IMR-90 (cell line): ENCODE data around the gene ATXN1. TPM values are rescaled to one million over a fixed set of nuclear protein-coding genes. Genes with fewer than 3 reads are reported as not detected.
A peak's percentile ranks its signal among the peaks of the same experiment; 100 is the strongest.

Experiments
- ATAC-seq: fragments of 200-7000 bp; cut with Tn5 transposase; 2 replicates; pipeline ENCODE4 v1.9.1; 2020; ENCODE audit warnings: low read depth, mild to moderate bottlenecking, moderate library complexity
- BruUV-seq: library from RNA; stranded (reverse); fragments of 400-500 nt; replicated peaks from 2 replicates; lab custom pipeline; 2021; lab: Mats Ljungman, UMichigan
- CTCF ChIA-PET: fragments of 300-600 bp; formaldehyde crosslinking; extraction: SDS; loops from one replicate; lab custom pipeline; 2021; ENCODE audit warnings: antibody characterized with exemption; lab: Yijun Ruan, JAX
- POLR2A ChIA-PET: fragments of 300-600 bp; sonication (Branson Sonifier 250); formaldehyde crosslinking; loops from one replicate; lab custom pipeline; 2022; ENCODE audit warnings: antibody characterized with exemption; ENCODE audit not compliant: unreplicated experiment; lab: Charles Lee
- DNase-seq: peaks from one replicate; pipeline ENCODE4 v3.0.0; 2013
- H2AFZ ChIP-seq: replicated peaks from 2 replicates; pipeline ENCODE3; 2013; ENCODE audit warnings: low read length, mild to moderate bottlenecking; ENCODE audit not compliant: poor library complexity
- H2AK5ac ChIP-seq: 2 replicates; pipeline ENCODE4 v1.6.1; 2013; ENCODE audit warnings: low read depth, low read length, inconsistent platforms
- H2AK9ac ChIP-seq: replicated peaks from 2 replicates; pipeline ENCODE3; 2013; ENCODE audit warnings: mild to moderate bottlenecking, low read depth, low read length, moderate library complexity; ENCODE audit not compliant: poor library complexity
- H2BK120ac ChIP-seq: 2 replicates; pipeline ENCODE4 v1.6.1; 2013; ENCODE audit warnings: low read depth, low read length, inconsistent platforms
- H2BK15ac ChIP-seq: 3 replicates; pipeline ENCODE4 v1.6.1; 2013; ENCODE audit warnings: low read depth, low read length, inconsistent platforms
- H2BK20ac ChIP-seq: 2 replicates; pipeline ENCODE4 v1.6.1; 2013; ENCODE audit warnings: low read depth, mild to moderate bottlenecking, inconsistent platforms, low read length, moderate library complexity
- H2BK5ac ChIP-seq: 2 replicates; pipeline ENCODE4 v1.6.1; 2013; ENCODE audit warnings: mild to moderate bottlenecking, low read depth, low read length, inconsistent platforms; ENCODE audit not compliant: poor library complexity, severe bottlenecking
- H3K14ac ChIP-seq: replicated peaks from 2 replicates; pipeline ENCODE4 v1.6.1; 2013; ENCODE audit warnings: low read depth, low read length, inconsistent platforms
- H3K18ac ChIP-seq: 2 replicates; pipeline ENCODE4 v1.6.1; 2013; ENCODE audit warnings: low read depth, low read length, control low read depth
- H3K23ac ChIP-seq: 2 replicates; pipeline ENCODE4 v1.6.1; 2013; ENCODE audit warnings: low read depth, low read length, inconsistent platforms
- H3K27ac ChIP-seq: 2 replicates; pipeline ENCODE4 v1.5.1; 2013; ENCODE audit warnings: mild to moderate bottlenecking, control low read depth, low read length; ENCODE audit not compliant: insufficient read depth
- H3K27me3 ChIP-seq: 2 replicates; pipeline ENCODE4 v1.6.1; 2013; ENCODE audit warnings: low read length; ENCODE audit not compliant: control insufficient read depth, insufficient read depth
- H3K36me3 ChIP-seq: 2 replicates; pipeline ENCODE4 v1.6.1; 2013; ENCODE audit warnings: low read length, mixed read lengths; ENCODE audit not compliant: control insufficient read depth, insufficient read depth
- H3K4ac ChIP-seq: 2 replicates; pipeline ENCODE4 v1.6.1; 2013; ENCODE audit warnings: low read depth, low read length, inconsistent platforms
- H3K4me1 ChIP-seq: 2 replicates; pipeline ENCODE4 v1.6.1; 2013; ENCODE audit warnings: low read length, mixed read lengths; ENCODE audit not compliant: control insufficient read depth, insufficient read depth
- H3K4me2 ChIP-seq: 2 replicates; pipeline ENCODE4 v1.6.1; 2013; ENCODE audit warnings: low read depth, mild to moderate bottlenecking, control low read depth, low read length, moderate library complexity
- H3K4me3 ChIP-seq: 2 replicates; pipeline ENCODE4 v1.5.1; 2013; ENCODE audit warnings: low read depth, mild to moderate bottlenecking, control low read depth, low read length, moderate library complexity; ENCODE audit not compliant: insufficient read depth
- H3K56ac ChIP-seq: 2 replicates; pipeline ENCODE4 v1.6.1; 2013; ENCODE audit warnings: low read length, inconsistent platforms; ENCODE audit not compliant: insufficient read depth; ENCODE audit errors: extremely low read depth
- H3K79me1 ChIP-seq, 2 experiments: 2 replicates each; pipeline ENCODE4 v1.6.1; 2013; ENCODE audit warnings: low read length in 2 of 2, inconsistent platforms in 1 of 2, low read depth in 1 of 2
- H3K9ac ChIP-seq: 2 replicates; pipeline ENCODE4 v1.6.1; 2013; ENCODE audit warnings: low read depth, low read length, control low read depth
- H3K9me1 ChIP-seq: 2 replicates; pipeline ENCODE4 v1.6.1; 2013; ENCODE audit warnings: low read length, inconsistent platforms; ENCODE audit not compliant: insufficient read depth
- H3K9me3 ChIP-seq: 2 replicates; pipeline ENCODE4 v1.6.1; 2013; ENCODE audit warnings: low read length; ENCODE audit not compliant: control insufficient read depth, insufficient read depth
- H4K20me1 ChIP-seq: 2 replicates; pipeline ENCODE4 v1.6.1; 2013; ENCODE audit warnings: low read length, inconsistent platforms; ENCODE audit not compliant: insufficient read depth
- H4K5ac ChIP-seq: 2 replicates; pipeline ENCODE4 v1.6.1; 2013; ENCODE audit warnings: mild to moderate bottlenecking, low read depth, low read length, control low read depth
- H4K8ac ChIP-seq, 2 experiments: 2 replicates each; pipeline ENCODE4 v1.6.1; 2013; ENCODE audit warnings: low read depth in 2 of 2, low read length in 2 of 2, control low read depth in 1 of 2, inconsistent platforms in 1 of 2
- H4K91ac ChIP-seq: 2 replicates; pipeline ENCODE4 v1.6.1; 2013; ENCODE audit warnings: low read depth, low read length, inconsistent platforms; ENCODE audit not compliant: insufficient read depth
- CEBPB ChIP-seq: IDR thresholded peaks from 2 replicates; pipeline ENCODE4 v1.6.1; 2012; ENCODE audit warnings: low read depth, low read length, improper control_type of control experiment
- CHD1 ChIP-seq: IDR thresholded peaks from 2 replicates; pipeline ENCODE4 v1.6.1; 2012; ENCODE audit warnings: low read depth, low read length, improper control_type of control experiment
- MAFK ChIP-seq: IDR thresholded peaks from 2 replicates; pipeline ENCODE4 v1.6.1; 2012; ENCODE audit warnings: low read depth, low read length, improper control_type of control experiment
- MAZ ChIP-seq: IDR thresholded peaks from 2 replicates; pipeline ENCODE4 v1.6.1; 2012; ENCODE audit warnings: low read depth, mild to moderate bottlenecking, low read length, improper control_type of control experiment, moderate library complexity, borderline replicate concordance
- MXI1 ChIP-seq: IDR thresholded peaks from 2 replicates; pipeline ENCODE4 v1.6.1; 2012; ENCODE audit warnings: low read depth, mild to moderate bottlenecking, low read length, moderate library complexity, borderline replicate concordance
- NFE2L2 ChIP-seq: fragments of 150-350 bp; IDR thresholded peaks from 2 replicates; pipeline ENCODE4 v1.6.1; 2016; ENCODE audit warnings: low read depth, mild to moderate bottlenecking, low read length
- POLR2A ChIP-seq: IDR thresholded peaks from 2 replicates; pipeline ENCODE4 v1.6.1; 2012; ENCODE audit warnings: mild to moderate bottlenecking, low read depth, low read length
- RAD21 ChIP-seq: IDR thresholded peaks from 2 replicates; pipeline ENCODE4 v1.6.1; 2012; ENCODE audit warnings: low read length, improper control_type of control experiment
- RCOR1 ChIP-seq: IDR thresholded peaks from 2 replicates; pipeline ENCODE4 v1.6.1; 2012; ENCODE audit warnings: mild to moderate bottlenecking, low read length, improper control_type of control experiment; ENCODE audit not compliant: insufficient replicate concordance
- SMC3 ChIP-seq: fragments of 150-350 bp; IDR thresholded peaks from 2 replicates; pipeline ENCODE4 v1.6.1; 2016; ENCODE audit warnings: low read depth, mild to moderate bottlenecking, antibody characterized with exemption, low read length, moderate library complexity
- WGBS, 2 experiments: methylation state at CpG; one replicate each; pipeline versions ENCODE4 v1.1.5 to v1.1.7; 2013; ENCODE audit warnings: missing lambda C conversion rate in 2 of 2; ENCODE audit not compliant: insufficient read length in 1 of 2; ENCODE audit errors: extremely low coverage in 2 of 2; 5-methylcytosine and 5-hydroxymethylcytosine counted together
- dilution Hi-C: fragments of 300-500 bp; cut with HindIII; formaldehyde crosslinking; loops from one replicate; pipeline ENCODE4 v1.14.3; 2018; ENCODE audit warnings: low sequenced_read_pairs; ENCODE audit not compliant: unreplicated experiment
- in situ Hi-C: fragments of 300-500 bp; cut with MboI; formaldehyde crosslinking; loops from 3 replicates; pipeline ENCODE4 v1.14.3; 2019; ENCODE audit warnings: low sequenced_read_pairs, inconsistent platforms, mixed read lengths
- intact Hi-C: fragments of 100-400 bp; cut with micrococcal nuclease; formaldehyde crosslinking; loops from 2 replicates; pipeline ENCODE4 v1.10.0; 2022
- polyA plus RNA-seq, 3 experiments: library from polyadenylated mRNA; depleted of rRNA; stranded (reverse); fragments of >200 nt; gene quantifications; 2 replicates each; pipeline ENCODE4 v1.2.3, GENCODE V29; 2012; ENCODE audit warnings: low replicate concordance in 1 of 3
- total RNA-seq: library from RNA; depleted of rRNA; stranded (reverse); fragments of >200 nt; gene quantifications from 2 replicates; pipeline ENCODE4 v1.2.3, GENCODE V29; 2012
- TF ChIP-seq, protein P1 (sequence below): conservative IDR thresholded peaks from 2 replicates; pipeline ENCODE4 v1.5.1; 2012; ENCODE audit warnings: mild to moderate bottlenecking, low read depth, low read length, improper control_type of control experiment
- TF ChIP-seq, protein P2 (sequence below): fragments of 150-350 bp; IDR thresholded peaks from 2 replicates; pipeline ENCODE4 v1.6.1; 2016; ENCODE audit warnings: low read depth, mild to moderate bottlenecking, low read length, moderate library complexity, borderline replicate concordance
- TF ChIP-seq, protein P3 (sequence below): fragments of 150-350 bp; IDR thresholded peaks from 2 replicates; pipeline ENCODE4 v1.6.1; 2017; ENCODE audit warnings: mild to moderate bottlenecking, antibody characterized with exemption, low read length, low read depth

The ATXN1 gene
- total and polyA plus RNA-seq, 2 of the 4 experiments (the other 2 are of a cell fraction) = 7.3 to 11.1 TPM

DNA sequence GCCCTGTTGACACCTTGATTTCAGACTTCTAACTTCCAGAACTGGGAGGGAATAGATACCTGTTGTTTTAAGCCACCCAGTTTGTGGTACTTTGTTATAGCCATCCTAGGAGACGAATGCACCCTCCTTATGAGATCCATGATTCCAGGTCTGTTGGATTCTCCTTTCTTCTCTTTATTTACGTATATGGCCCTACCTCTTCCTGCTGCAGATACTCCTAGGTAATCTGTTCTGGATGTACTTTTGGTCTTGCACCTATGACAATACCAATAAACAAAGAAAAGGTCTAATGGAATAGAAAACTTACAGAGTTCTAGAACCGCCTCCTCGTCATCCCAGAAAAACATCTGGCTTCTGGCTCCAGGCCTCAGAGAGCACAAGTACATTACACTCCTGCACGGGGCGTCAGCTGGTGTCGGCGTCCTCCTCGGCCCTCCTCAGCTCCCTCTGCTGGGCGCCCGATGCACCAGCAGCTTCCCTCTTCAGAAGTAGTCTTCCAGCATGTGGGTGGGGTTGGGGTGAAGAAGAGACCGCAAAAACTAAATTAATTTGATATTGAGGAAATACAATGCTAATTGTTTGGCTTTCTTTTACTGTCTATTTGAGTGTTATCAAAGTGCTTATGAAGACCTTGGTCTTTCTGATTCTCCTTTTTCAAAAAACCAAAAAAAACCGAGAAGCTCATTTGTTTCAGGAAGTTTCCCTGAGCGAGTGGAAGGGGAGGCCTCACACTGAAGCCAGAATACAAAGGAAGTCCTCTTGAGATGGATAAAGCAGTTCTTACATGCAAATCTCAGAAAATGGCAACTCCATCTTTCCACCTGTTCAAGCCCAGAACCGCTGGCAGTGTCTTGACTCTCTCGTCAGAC lies 9.7 kb upstream of the ATXN1 start:
- H2AK5ac ChIP-seq = peak overlapping the region; percentile 94
- peak overlapping the region; percentile 98 for H2BK5ac ChIP-seq
- in situ Hi-C loops (loop anchor here (5.0 kb wide), 1 partner anchor 191 kb away; no protein-coding TSS in a partner anchor), dilution Hi-C loops (no loop called here), intact Hi-C loops (no loop called here)
- WGBS, 2 experiments = 100% methylated on average over 2 of the region's 16 CpGs; no CpG with 5 or more reads in 1 of the 2 experiments
- H4K5ac ChIP-seq = peak overlapping the region; percentile 92
- POLR2A ChIA-PET = no interaction called here
- H4K91ac ChIP-seq = peak overlapping the region; percentile 99
- H3K36me3 ChIP-seq = no peaks in the 10 kb centered on the region
- H2AK9ac ChIP-seq = peak overlapping the region; percentile 74
- DNase-seq = peak; percentile 60
- CTCF ChIA-PET = interaction anchor here (0.5 to 1.7 kb wide), 7 partner anchors 11 to 194 kb away, joined by 3 to 5 read pairs (median 3); no protein-coding TSS in a partner anchor
- H2AFZ ChIP-seq = peak overlapping the region; percentile 72
- peak overlapping the region; percentile 16 for H3K14ac ChIP-seq
- peaks cover 24% of the 10 kb centered on the region for H3K4me1 ChIP-seq
- peaks cover 12% of the 10 kb centered on the region for H3K9me1 ChIP-seq
- no peak overlapping the region for H3K4me3 ChIP-seq
- no peaks in the 10 kb centered on the region for H3K27me3 ChIP-seq
- H3K4ac ChIP-seq = peak overlapping the region; percentile 99
- peak overlapping the region; percentile 29; the same call in 1 of the 2 replicates for H3K9ac ChIP-seq
- ATAC-seq = no peak
- no peaks in the 10 kb centered on the region for H4K20me1 ChIP-seq
- H3K9me3 ChIP-seq = no peaks in the 10 kb centered on the region
- H3K23ac ChIP-seq = peak overlapping the region; percentile 99
- 0 out of 4 replicates have a peak, but pooled peaks cover 0 to 4% of the 10 kb centered on the region in 2 experiments for H3K79me1 ChIP-seq
- H3K18ac ChIP-seq = peak overlapping the region; percentile 97
- peak overlapping the region; percentile 99 for H2BK15ac ChIP-seq
- H3K27ac ChIP-seq = peak overlapping the region; percentile 95
- H2BK120ac ChIP-seq = peak overlapping the region; percentile 100
- H3K56ac ChIP-seq = peak overlapping the region; percentile 89
- peak overlapping the region; percentile 86 to 90 for H4K8ac ChIP-seq
- H2BK20ac ChIP-seq = peak overlapping the region; percentile 99
- H3K4me2 ChIP-seq = no peak overlapping the region
- BruUV-seq = no TSS peak
- TF ChIP-seq MXI1 (no peak), RAD21 (peak; percentile 55), CHD1 (no peak), NFE2L2 (no peak), CEBPB (no peak), MAZ (no peak), SMC3 (peak; percentile 63), RCOR1 (no peak), MAFK (no peak), POLR2A (no peak)
- TF ChIP-seq, protein P1, sequence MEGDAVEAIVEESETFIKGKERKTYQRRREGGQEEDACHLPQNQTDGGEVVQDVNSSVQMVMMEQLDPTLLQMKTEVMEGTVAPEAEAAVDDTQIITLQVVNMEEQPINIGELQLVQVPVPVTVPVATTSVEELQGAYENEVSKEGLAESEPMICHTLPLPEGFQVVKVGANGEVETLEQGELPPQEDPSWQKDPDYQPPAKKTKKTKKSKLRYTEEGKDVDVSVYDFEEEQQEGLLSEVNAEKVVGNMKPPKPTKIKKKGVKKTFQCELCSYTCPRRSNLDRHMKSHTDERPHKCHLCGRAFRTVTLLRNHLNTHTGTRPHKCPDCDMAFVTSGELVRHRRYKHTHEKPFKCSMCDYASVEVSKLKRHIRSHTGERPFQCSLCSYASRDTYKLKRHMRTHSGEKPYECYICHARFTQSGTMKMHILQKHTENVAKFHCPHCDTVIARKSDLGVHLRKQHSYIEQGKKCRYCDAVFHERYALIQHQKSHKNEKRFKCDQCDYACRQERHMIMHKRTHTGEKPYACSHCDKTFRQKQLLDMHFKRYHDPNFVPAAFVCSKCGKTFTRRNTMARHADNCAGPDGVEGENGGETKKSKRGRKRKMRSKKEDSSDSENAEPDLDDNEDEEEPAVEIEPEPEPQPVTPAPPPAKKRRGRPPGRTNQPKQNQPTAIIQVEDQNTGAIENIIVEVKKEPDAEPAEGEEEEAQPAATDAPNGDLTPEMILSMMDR = peak; percentile 66
- TF ChIP-seq, protein P2, sequence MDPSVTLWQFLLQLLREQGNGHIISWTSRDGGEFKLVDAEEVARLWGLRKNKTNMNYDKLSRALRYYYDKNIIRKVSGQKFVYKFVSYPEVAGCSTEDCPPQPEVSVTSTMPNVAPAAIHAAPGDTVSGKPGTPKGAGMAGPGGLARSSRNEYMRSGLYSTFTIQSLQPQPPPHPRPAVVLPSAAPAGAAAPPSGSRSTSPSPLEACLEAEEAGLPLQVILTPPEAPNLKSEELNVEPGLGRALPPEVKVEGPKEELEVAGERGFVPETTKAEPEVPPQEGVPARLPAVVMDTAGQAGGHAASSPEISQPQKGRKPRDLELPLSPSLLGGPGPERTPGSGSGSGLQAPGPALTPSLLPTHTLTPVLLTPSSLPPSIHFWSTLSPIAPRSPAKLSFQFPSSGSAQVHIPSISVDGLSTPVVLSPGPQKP = no peak
- TF ChIP-seq, protein P3, sequence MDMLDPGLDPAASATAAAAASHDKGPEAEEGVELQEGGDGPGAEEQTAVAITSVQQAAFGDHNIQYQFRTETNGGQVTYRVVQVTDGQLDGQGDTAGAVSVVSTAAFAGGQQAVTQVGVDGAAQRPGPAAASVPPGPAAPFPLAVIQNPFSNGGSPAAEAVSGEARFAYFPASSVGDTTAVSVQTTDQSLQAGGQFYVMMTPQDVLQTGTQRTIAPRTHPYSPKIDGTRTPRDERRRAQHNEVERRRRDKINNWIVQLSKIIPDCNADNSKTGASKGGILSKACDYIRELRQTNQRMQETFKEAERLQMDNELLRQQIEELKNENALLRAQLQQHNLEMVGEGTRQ = no peak
